ENCODE results near the gene SARS1.

DNA sequence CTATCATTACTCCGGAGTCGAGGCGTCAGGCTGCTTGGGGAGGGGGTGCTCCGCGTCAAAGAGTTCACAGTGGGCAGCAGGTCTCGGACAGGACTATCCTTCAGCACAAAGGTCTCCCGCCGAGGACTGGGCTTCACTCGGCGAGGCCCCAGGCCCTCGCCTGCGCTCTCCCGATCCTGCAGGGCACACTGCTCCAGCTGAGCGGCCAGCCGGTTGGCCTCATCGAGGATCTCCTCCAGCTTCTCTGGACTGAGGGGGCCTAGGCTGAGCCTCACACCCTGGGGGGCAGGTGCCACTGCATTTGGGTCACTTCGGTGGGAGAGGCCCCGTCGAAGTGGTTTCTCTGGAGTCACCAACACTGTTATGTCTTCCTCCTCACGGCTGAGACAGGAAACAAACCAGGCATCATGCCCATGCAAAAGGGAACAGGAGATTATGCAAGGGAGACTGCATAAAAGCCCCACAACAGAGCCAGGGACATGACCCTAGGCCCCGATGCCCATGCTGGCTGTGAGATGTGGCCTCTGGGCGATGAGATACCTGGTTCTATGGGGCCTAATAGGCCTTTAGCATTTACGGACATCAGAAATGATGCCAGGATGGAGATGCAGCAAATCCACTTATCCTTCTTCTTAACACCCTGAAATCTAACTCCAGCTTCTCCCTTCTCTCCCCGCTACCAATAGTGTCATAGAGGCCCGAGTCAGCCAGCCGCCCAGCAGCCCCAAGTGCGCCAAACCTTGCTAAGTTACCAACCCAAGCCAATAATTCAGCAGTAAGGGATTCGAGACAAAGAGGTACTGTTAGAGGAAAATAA lies 68.2 kb downstream of the SARS1 start:
- TF ChIP-seq CTCF (conservative IDR thresholded peaks at IDR 0.05 in 1 of 2, IDR thresholded peaks at IDR 0.05 in 1 of 2; ENCODE audit: low read depth in 1 of 2, low read length in 2 of 2) (no peak), EZH2 (IDR thresholded peaks at IDR 0.05; ENCODE audit: low read length, missing control alignments) (no peak)
